HG03060 (cell line): ENCODE results near the gene PPL.
"Not testable (repeated sequence)": the region's sequence is repeated elsewhere in the genome, so short reads cannot be mapped to it uniquely, and the experiment has no call there.

Source experiments
- ATAC-seq: cut with Tn5 transposase; IDR thresholded peaks from one replicate; pipeline ENCODE4 v1.9.1; 2021; ENCODE audit warnings: low read depth, moderate number of reproducible peaks; ENCODE audit not compliant: unreplicated experiment

PPL gene

GRCh38 chr16:4913774-4914525 is 23.0 kb downstream of the PPL start:
- ATAC-seq = no peak

GRCh38 chr16:4913130-4913773 is 23.7 kb downstream of the PPL start:
- no peak for ATAC-seq

- no peak for ATAC-seq
Measured at GRCh38 chr16:4911970-4912386, 25.0 kb downstream of the PPL start.

- ATAC-seq = no peak
Measured at GRCh38 chr16:4910828-4911227, 26.1 kb downstream of the PPL start.

- ATAC-seq = no peak
Measured at GRCh38 chr16:4909825-4910224, 27.1 kb downstream of the PPL start.

GRCh38 chr16:4908854-4909401 is 28.0 kb downstream of the PPL start:
- no peak for ATAC-seq

- ATAC-seq = no peak
Measured at GRCh38 chr16:4904942-4905615, 31.9 kb downstream of the PPL start.

- no peak for ATAC-seq
Measured at GRCh38 chr16:4904108-4904941, 32.6 kb downstream of the PPL start.

GRCh38 chr16:4902038-4902437 is 34.9 kb downstream of the PPL start:
- ATAC-seq = no peak

GRCh38 chr16:4900750-4901149 is 36.2 kb downstream of the PPL start:
- no peak for ATAC-seq

GRCh38 chr16:4900036-4900435 is 36.9 kb downstream of the PPL start:
- no peak for ATAC-seq

- ATAC-seq = no peak
Measured at GRCh38 chr16:4899474-4899846, 37.5 kb downstream of the PPL start.

- ATAC-seq = no peak
Measured at GRCh38 chr16:4898811-4899473, 38.0 kb downstream of the PPL start.

- ATAC-seq = no peak
Measured at GRCh38 chr16:4897328-4897727, 39.6 kb downstream of the PPL start.

GRCh38 chr16:4896761-4897160 is 40.2 kb downstream of the PPL start:
- not testable (repeated sequence) for ATAC-seq

GRCh38 chr16:4895366-4895765 is 41.6 kb downstream of the PPL start:
- no peak for ATAC-seq

- ATAC-seq = no peak
Measured at GRCh38 chr16:4894276-4895150, 42.4 kb downstream of the PPL start.

- no peak for ATAC-seq
Measured at GRCh38 chr16:4893103-4893862, 43.7 kb downstream of the PPL start.
